ENCODE data around the gene GP1BB. TPM values are rescaled to one million over a fixed set of nuclear protein-coding genes. Genes with fewer than 3 reads are reported as not detected.

Gene GP1BB
- total RNA-seq, 1 donor from 2014 or later = 34.1 TPM

DNA sequence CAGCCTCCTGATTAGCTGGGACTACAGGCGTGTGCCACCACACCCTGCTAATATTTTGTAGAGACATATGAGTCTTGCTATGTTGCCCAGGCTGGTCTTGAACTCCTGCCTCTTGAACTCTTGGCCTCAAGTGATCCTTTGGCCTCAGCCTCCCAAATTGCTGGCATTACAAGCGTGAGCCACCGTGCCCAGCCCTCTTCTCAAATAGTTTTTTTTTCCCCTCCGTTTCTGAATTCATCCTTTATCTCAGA, 49.0 kb downstream of the GP1BB start:
- no peak for DNase-seq (ENCODE audit: extremely low spot score, unreplicated experiment)
- H3K27me3 Mint-ChIP-seq (ENCODE audit: unreplicated experiment) = peaks cover 4% of the 10 kb centered on the region
- H3K4me1 Mint-ChIP-seq (ENCODE audit: unreplicated experiment) = no peaks in the 10 kb centered on the region
- H3K9me3 Mint-ChIP-seq (ENCODE audit: unreplicated experiment) = no peaks in the 10 kb centered on the region
- no peak overlapping the region for H3K4me3 Mint-ChIP-seq (ENCODE audit: unreplicated experiment)
- TF ChIP-seq, protein P1, sequence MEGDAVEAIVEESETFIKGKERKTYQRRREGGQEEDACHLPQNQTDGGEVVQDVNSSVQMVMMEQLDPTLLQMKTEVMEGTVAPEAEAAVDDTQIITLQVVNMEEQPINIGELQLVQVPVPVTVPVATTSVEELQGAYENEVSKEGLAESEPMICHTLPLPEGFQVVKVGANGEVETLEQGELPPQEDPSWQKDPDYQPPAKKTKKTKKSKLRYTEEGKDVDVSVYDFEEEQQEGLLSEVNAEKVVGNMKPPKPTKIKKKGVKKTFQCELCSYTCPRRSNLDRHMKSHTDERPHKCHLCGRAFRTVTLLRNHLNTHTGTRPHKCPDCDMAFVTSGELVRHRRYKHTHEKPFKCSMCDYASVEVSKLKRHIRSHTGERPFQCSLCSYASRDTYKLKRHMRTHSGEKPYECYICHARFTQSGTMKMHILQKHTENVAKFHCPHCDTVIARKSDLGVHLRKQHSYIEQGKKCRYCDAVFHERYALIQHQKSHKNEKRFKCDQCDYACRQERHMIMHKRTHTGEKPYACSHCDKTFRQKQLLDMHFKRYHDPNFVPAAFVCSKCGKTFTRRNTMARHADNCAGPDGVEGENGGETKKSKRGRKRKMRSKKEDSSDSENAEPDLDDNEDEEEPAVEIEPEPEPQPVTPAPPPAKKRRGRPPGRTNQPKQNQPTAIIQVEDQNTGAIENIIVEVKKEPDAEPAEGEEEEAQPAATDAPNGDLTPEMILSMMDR (IDR thresholded peaks at IDR 0.05) = no peak
- H3K36me3 Mint-ChIP-seq (ENCODE audit: unreplicated experiment) = peaks cover 4% of the 10 kb centered on the region
- no peak overlapping the region for H3K27ac Mint-ChIP-seq (ENCODE audit: unreplicated experiment)

DNA sequence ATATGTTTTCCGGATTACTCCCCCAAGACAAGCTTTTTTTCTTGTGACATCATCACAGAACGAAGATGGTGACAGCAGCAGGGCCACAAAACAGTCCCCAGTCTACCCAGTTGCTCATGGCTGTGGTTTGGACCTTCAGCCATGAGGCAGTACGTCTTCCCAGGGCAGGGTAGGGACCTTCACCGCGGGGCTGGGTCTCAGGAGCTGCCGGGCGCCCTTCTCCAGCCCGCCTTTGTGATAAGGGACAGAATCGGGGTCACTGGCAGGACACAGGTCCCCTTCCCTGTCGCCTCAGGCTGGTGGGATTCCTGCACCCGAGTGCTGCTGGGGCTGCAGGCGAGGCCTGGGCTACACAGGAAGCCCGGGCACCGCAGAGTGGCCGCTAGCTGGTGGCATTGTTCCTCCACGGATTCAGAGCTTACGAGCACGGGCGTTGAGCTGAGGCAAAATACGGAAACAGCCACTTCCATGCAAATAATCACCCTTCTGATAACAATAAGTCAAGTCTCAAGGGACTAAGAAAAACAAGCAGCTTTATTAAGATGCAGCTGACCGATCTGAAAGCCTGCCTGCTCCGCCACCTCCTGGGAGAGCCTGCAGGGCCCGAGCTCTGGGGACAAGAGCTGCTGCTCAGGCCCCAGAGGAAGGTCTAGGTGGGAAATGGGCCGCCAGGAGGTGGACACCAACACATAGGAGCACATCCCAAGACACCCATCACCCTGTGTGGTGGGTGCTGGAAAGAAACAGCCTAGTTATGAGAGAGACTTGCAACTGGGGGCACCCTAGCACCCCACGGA, 49.5 kb downstream of the GP1BB start:
- H3K27me3 Mint-ChIP-seq (ENCODE audit: unreplicated experiment) = peaks cover 4% of the 10 kb centered on the region
- no peak overlapping the region for H3K27ac Mint-ChIP-seq (ENCODE audit: unreplicated experiment)
- H3K4me1 Mint-ChIP-seq (ENCODE audit: unreplicated experiment) = no peaks in the 10 kb centered on the region
- no peak for DNase-seq (ENCODE audit: extremely low spot score, unreplicated experiment)
- no peak overlapping the region for H3K4me3 Mint-ChIP-seq (ENCODE audit: unreplicated experiment)
- no peaks in the 10 kb centered on the region for H3K9me3 Mint-ChIP-seq (ENCODE audit: unreplicated experiment)
- TF ChIP-seq, protein P1 (IDR thresholded peaks at IDR 0.05) = no peak
- peaks cover 4% of the 10 kb centered on the region for H3K36me3 Mint-ChIP-seq (ENCODE audit: unreplicated experiment)

DNA sequence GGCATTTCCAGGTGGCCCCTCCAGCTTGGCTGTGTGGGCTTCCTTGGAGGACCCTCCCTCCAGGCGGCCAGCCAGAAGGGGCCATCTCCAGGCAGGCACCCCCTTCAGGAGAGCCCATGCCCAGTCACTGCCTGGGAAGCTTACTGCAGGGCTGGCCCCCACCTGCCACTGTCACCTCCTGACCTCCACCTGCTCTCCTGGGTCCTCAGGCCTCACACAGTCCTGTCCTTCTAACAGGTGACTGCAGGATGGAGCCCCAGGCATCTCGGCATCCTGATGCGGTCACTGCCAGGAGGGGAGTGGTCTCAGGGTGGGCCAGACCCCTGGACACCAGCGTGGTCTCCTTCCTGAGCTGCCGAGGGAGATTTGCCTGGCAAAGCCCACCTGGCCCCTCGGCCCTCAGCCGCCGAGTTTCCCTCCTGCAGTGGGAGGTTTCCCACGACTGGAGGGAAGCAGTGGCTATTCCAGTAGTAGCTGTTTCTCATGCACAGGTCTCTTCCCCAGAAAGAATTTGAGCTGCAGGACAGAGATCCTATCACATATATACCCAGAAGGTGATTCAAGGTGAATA, 50.2 kb downstream of the GP1BB start:
- Mint-ChIP-seq H3K27ac (ENCODE audit: unreplicated experiment) (no peak overlapping the region), H3K9me3 (ENCODE audit: unreplicated experiment) (no peaks in the 10 kb centered on the region), H3K27me3 (ENCODE audit: unreplicated experiment) (peaks cover 4% of the 10 kb centered on the region), H3K4me1 (ENCODE audit: unreplicated experiment) (no peaks in the 10 kb centered on the region), H3K36me3 (ENCODE audit: unreplicated experiment) (peaks cover 4% of the 10 kb centered on the region), H3K4me3 (ENCODE audit: unreplicated experiment) (no peak overlapping the region)
- TF ChIP-seq, protein P1 (IDR thresholded peaks at IDR 0.05) = no peak
- no peak for DNase-seq (ENCODE audit: extremely low spot score, unreplicated experiment)

Other genes starting within 250 kb of the GP1BB start
- gene UFD1, start 244.3 kb upstream of the GP1BB start, total RNA-seq = 72.5 and 74.9 TPM in 2 replicates
- gene CDC45, start 243.6 kb upstream of the GP1BB start, total RNA-seq = 3.0 and 3.7 TPM in 2 replicates
- not detected in 2 replicates for gene CLDN5, start 199.1 kb upstream of the GP1BB start, total RNA-seq
- 103 and 108 TPM in 2 replicates for gene SEPTIN5, start 9.0 kb upstream of the GP1BB start, total RNA-seq
- gene TBX1, start 37.2 kb downstream of the GP1BB start, total RNA-seq = 22.5 and 24.2 TPM in 2 replicates
- gene GNB1L, start 131.3 kb downstream of the GP1BB start, total RNA-seq = 6.0 and 6.1 TPM in 2 replicates
- 28.5 and 30.4 TPM in 2 replicates for gene RTL10, start 131.3 kb downstream of the GP1BB start, total RNA-seq
- 92.1 and 94.1 TPM in 2 replicates for gene COMT, start 218.2 kb downstream of the GP1BB start, total RNA-seq
- 12.6 and 13.1 TPM in 2 replicates for gene TXNRD2, start 218.3 kb downstream of the GP1BB start, total RNA-seq